H9 (cell line): ENCODE data around the gene EXOC6. TPM values are rescaled to one million over a fixed set of nuclear protein-coding genes. Genes with fewer than 3 reads are reported as not detected.
A peak's percentile ranks its signal among the peaks of the same experiment; 100 is the strongest.

Source experiments
- DNase-seq: peaks from one replicate; pipeline ENCODE4 v3.0.0-alpha.2; 2017
- H2AFZ ChIP-seq: one replicate; pipeline ENCODE4 v1.6.1; 2013; ENCODE audit warnings: mild to moderate bottlenecking, low read length, control low read depth, moderate library complexity
- H2AK5ac ChIP-seq: 2 replicates; pipeline ENCODE4 v1.6.1; 2013; ENCODE audit warnings: low read length, control low read depth, mixed read lengths; ENCODE audit not compliant: insufficient read length
- H2BK120ac ChIP-seq: one replicate; pipeline ENCODE4 v1.6.1; 2013; ENCODE audit warnings: low read depth, mild to moderate bottlenecking, low read length, control low read depth, inconsistent platforms; ENCODE audit not compliant: poor library complexity, severe bottlenecking
- H2BK12ac ChIP-seq: 2 replicates; pipeline ENCODE4 v1.6.1; 2013; ENCODE audit warnings: low read length, control low read depth, mixed read lengths, low read depth; ENCODE audit not compliant: insufficient read length
- H2BK15ac ChIP-seq: 2 replicates; pipeline ENCODE4 v1.6.1; 2013; ENCODE audit warnings: low read depth, low read length, control low read depth
- H2BK20ac ChIP-seq: one replicate; pipeline ENCODE4 v1.6.1; 2013; ENCODE audit warnings: low read depth, mild to moderate bottlenecking, low read length, control low read depth, inconsistent platforms; ENCODE audit not compliant: poor library complexity, severe bottlenecking
- H2BK5ac ChIP-seq: 2 replicates; pipeline ENCODE4 v1.6.1; 2013; ENCODE audit warnings: low read length, control low read depth, mixed read lengths; ENCODE audit not compliant: insufficient read length
- H3K14ac ChIP-seq: 2 replicates; pipeline ENCODE4 v1.6.1; 2013; ENCODE audit warnings: low read length, control low read depth; ENCODE audit not compliant: insufficient read depth
- H3K18ac ChIP-seq: 2 replicates; pipeline ENCODE4 v1.6.1; 2013; ENCODE audit warnings: low read depth, mild to moderate bottlenecking, mixed read lengths, low read length, control low read depth; ENCODE audit not compliant: insufficient read length
- H3K23ac ChIP-seq: 2 replicates; pipeline ENCODE4 v1.6.1; 2013; ENCODE audit warnings: low read length, control low read depth, mixed read lengths, low read depth; ENCODE audit not compliant: insufficient read length
- H3K23me2 ChIP-seq: 2 replicates; pipeline ENCODE4 v1.6.1; 2013; ENCODE audit warnings: low read depth, mild to moderate bottlenecking, mixed read lengths, low read length, control low read depth; ENCODE audit not compliant: insufficient read length, poor library complexity, severe bottlenecking
- H3K27ac ChIP-seq: 2 replicates; pipeline ENCODE4 v1.5.1; 2013; ENCODE audit warnings: low read length, control low read depth, mixed read lengths, low read depth; ENCODE audit not compliant: insufficient read length
- H3K27me3 ChIP-seq: 2 replicates; pipeline ENCODE4 v1.6.1; 2013; ENCODE audit warnings: low read length, control low read depth, inconsistent platforms; ENCODE audit not compliant: insufficient read depth
- H3K4ac ChIP-seq: 2 replicates; pipeline ENCODE4 v1.6.1; 2013; ENCODE audit warnings: low read depth, mild to moderate bottlenecking, control low read depth, inconsistent platforms, low read length, moderate library complexity
- H3K4me1 ChIP-seq: 2 replicates; pipeline ENCODE4 v1.6.1; 2013; ENCODE audit warnings: low read length, control low read depth, inconsistent platforms; ENCODE audit not compliant: insufficient read depth
- H3K4me2 ChIP-seq: 2 replicates; pipeline ENCODE4 v1.6.1; 2013; ENCODE audit warnings: low read length, control low read depth, mixed read lengths; ENCODE audit not compliant: insufficient read length, insufficient read depth
- H3K56ac ChIP-seq: 2 replicates; pipeline ENCODE4 v1.6.1; 2013; ENCODE audit warnings: low read depth, mild to moderate bottlenecking, mixed read lengths, low read length, control low read depth; ENCODE audit not compliant: insufficient read length
- H3K79me1 ChIP-seq: 2 replicates; pipeline ENCODE4 v1.6.1; 2013; ENCODE audit warnings: low read depth, mild to moderate bottlenecking, moderate library complexity, low read length, control low read depth, inconsistent platforms; ENCODE audit not compliant: insufficient read depth, poor library complexity, severe bottlenecking
- H3K79me2 ChIP-seq: 2 replicates; pipeline ENCODE4 v1.6.1; 2013; ENCODE audit warnings: low read length, control low read depth, inconsistent platforms; ENCODE audit not compliant: insufficient read depth
- H3K9ac ChIP-seq: 2 replicates; pipeline ENCODE4 v1.6.1; 2013; ENCODE audit warnings: low read length, control low read depth, mixed read lengths; ENCODE audit not compliant: insufficient read length; ENCODE audit errors: extremely low read depth
- H3K9me3 ChIP-seq: one replicate; pipeline ENCODE4 v1.6.1; 2013; ENCODE audit warnings: low read depth, low read length, inconsistent platforms; ENCODE audit not compliant: control insufficient read depth
- H3T11ph ChIP-seq: one replicate; pipeline ENCODE4 v1.6.1; 2013; ENCODE audit warnings: mild to moderate bottlenecking, low read length, control low read depth, inconsistent platforms
- H4K20me1 ChIP-seq: one replicate; pipeline ENCODE4 v1.6.1; 2013; ENCODE audit not compliant: control insufficient read depth, insufficient read length, insufficient read depth
- H4K5ac ChIP-seq: 2 replicates; pipeline ENCODE4 v1.6.1; 2013; ENCODE audit warnings: low read depth, mild to moderate bottlenecking, mixed read lengths, low read length, control low read depth; ENCODE audit not compliant: insufficient read length
- H4K8ac ChIP-seq: replicated peaks from 2 replicates; pipeline ENCODE4 v1.6.1; 2013; ENCODE audit warnings: low read length, control low read depth, mixed read lengths, low read depth; ENCODE audit not compliant: insufficient read length
- H4K91ac ChIP-seq: 2 replicates; pipeline ENCODE4 v1.6.1; 2013; ENCODE audit warnings: low read depth, mild to moderate bottlenecking, moderate library complexity, mixed read lengths, low read length, control low read depth; ENCODE audit not compliant: insufficient read length
- H3K27ac Mint-ChIP-seq, 3 experiments: 2 replicates in 2 of 3; 3 replicates in 1 of 3; pipeline ENCODE4 v1.8.0; 2020 to 2021; ENCODE audit warnings: mixed read lengths in 3 of 3, mild to moderate bottlenecking in 1 of 3, moderate library complexity in 1 of 3
- H3K27me3 Mint-ChIP-seq: 2 replicates; pipeline ENCODE4 v1.8.0; 2021; ENCODE audit warnings: low read depth, mild to moderate bottlenecking, moderate library complexity, mixed read lengths
- H3K36me3 Mint-ChIP-seq, 3 experiments: 2 replicates in 2 of 3; 3 replicates in 1 of 3; pipeline ENCODE4 v1.8.0; 2020 to 2021; ENCODE audit warnings: low read depth in 3 of 3, mixed read lengths in 3 of 3; ENCODE audit not compliant: insufficient read depth in 1 of 3
- H3K4me1 Mint-ChIP-seq, 2 experiments: 2 replicates each; pipeline ENCODE4 v1.8.0; 2020; ENCODE audit warnings: mixed read lengths in 2 of 2
- H3K4me3 Mint-ChIP-seq, 2 experiments: 2 replicates in 1 of 2; 3 replicates in 1 of 2; pipeline ENCODE4 v1.8.0; 2020 to 2021; ENCODE audit warnings: mild to moderate bottlenecking in 2 of 2, mixed read lengths in 2 of 2, moderate library complexity in 1 of 2
- H3K9me3 Mint-ChIP-seq, 2 experiments: 2 replicates in 1 of 2; 3 replicates in 1 of 2; pipeline ENCODE4 v1.8.0; 2020; ENCODE audit warnings: mild to moderate bottlenecking in 2 of 2, mixed read lengths in 2 of 2, moderate library complexity in 1 of 2
- CTCF ChIP-seq: fragments of 200-600 bp; sonication (generic); conservative IDR thresholded peaks from 3 replicates; pipeline ENCODE4 v1.8.0; 2021; ENCODE audit warnings: antibody characterized with exemption, mild to moderate bottlenecking
- WGBS: extraction: QIAGEN DNeasy Blood & Tissue Kit; methylation state at CpG from one replicate; pipeline ENCODE4 v1.1.7; 2013; ENCODE audit warnings: missing lambda C conversion rate, low lambda C conversion rate, mixed read lengths; ENCODE audit not compliant: insufficient read length; ENCODE audit errors: extremely low coverage; 5-methylcytosine and 5-hydroxymethylcytosine counted together
- total RNA-seq: library from RNA; stranded (reverse); gene quantifications from 2 replicates; pipeline ENCODE4 v1.2.1, GENCODE V29; 2021

The EXOC6 gene
- total RNA-seq, 1 experiment from 2014 or later, result 9.0 TPM

- Histone ChIP-seq H2BK5ac (no peak overlapping the region), H3K4me2 (no peak overlapping the region), H2BK12ac (no peak overlapping the region), H3K23ac (no peak overlapping the region), H3K9me3 (no peaks in the 10 kb centered on the region), H4K20me1 (no peaks in the 10 kb centered on the region), H3K14ac (no peak overlapping the region), H2AFZ (no peak overlapping the region), H3K4ac (no peak overlapping the region), H3K79me1 (no peaks in the 10 kb centered on the region), H3K79me2 (no peaks in the 10 kb centered on the region), H3K56ac (no peak overlapping the region), H3T11ph (no peak overlapping the region), H2BK120ac (no peak overlapping the region), H4K5ac (no peak overlapping the region), H3K9ac (no peak overlapping the region), H4K91ac (no peak overlapping the region), H4K8ac (no peak overlapping the region), H3K4me1 (no peaks in the 10 kb centered on the region; the same call in 1 of the 2 replicates), H3K27me3 (no peaks in the 10 kb centered on the region), H2BK20ac (no peak overlapping the region), H2BK15ac (no peak overlapping the region), H3K18ac (no peak overlapping the region), H2AK5ac (no peak overlapping the region), H3K27ac (no peak overlapping the region), H3K23me2 (no peaks in the 10 kb centered on the region)
- DNase-seq, result no peak
- Mint-ChIP-seq H3K36me3 (no peaks in the 10 kb centered on the region), H3K9me3 (no peaks in the 10 kb centered on the region), H3K27me3 (no peaks in the 10 kb centered on the region), H3K27ac (peak overlapping the region in 1 of 3 experiments; percentile 88; a peak in 3 of 7 replicates), H3K4me1 (peaks cover 28 to 39% of the 10 kb centered on the region in 2 experiments), H3K4me3 (no peak overlapping the region; a peak in 1 of 5 replicates)
- no CpG with 5 or more reads among the region's 2 CpGs for WGBS
- no peak for TF ChIP-seq CTCF
Measured at GRCh38 chr10:92993699-92994272, 145.5 kb downstream of the EXOC6 start.
